HG02763 (cell line): ENCODE measurements around the gene CBX3.
"Not testable (repeated sequence)": the region's sequence is repeated elsewhere in the genome, so short reads cannot be mapped to it uniquely, and the experiment has no call there.

Experiments
- ATAC-seq: cut with Tn5 transposase; IDR thresholded peaks from one replicate; pipeline ENCODE4 v1.9.1; 2021; ENCODE audit warnings: mild to moderate bottlenecking, moderate library complexity; ENCODE audit not compliant: unreplicated experiment

Gene CBX3

GRCh38 chr7:26169271-26169670 is 32.3 kb upstream of the CBX3 start:
- no peak for ATAC-seq

DNA sequence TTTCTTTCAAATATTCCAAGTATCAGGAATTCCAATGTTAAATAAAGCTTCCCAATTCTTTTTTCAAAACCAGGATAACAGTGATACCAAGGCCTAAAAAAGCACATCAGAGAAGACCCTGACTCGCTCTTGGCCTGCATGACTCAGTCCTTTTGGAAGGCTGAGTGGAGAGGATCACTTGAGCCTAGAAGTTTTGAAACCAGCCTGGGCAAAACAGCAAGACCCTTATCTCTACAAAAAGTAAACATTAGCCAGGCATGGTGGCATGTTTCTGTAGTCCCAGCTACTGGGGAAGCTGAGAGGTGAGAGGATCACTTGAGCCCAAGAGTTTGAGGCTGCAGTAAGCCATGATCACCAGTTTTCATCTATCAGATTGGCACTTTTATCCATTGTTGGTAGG is 30.9 kb upstream of the CBX3 start:
- no peak for ATAC-seq

DNA sequence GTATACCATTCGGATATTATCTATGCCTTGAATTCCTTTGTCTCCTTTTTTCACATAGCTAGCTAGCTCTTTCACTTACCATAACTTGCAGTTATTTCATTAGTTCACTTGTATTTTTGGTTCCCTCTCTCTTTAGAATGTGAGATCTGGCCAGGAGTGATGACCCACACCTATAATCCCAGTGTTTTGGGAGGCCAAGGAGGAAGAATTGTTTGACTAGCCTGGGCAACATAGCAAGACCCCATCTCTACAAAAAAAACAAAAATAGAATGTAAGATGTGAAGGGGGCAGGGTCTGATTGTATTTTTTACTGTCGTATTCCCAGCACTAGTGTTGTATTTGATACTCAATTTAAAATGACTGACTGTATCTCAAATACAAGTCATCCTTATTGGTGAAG is 29.9 kb upstream of the CBX3 start:
- no peak for ATAC-seq

GRCh38 chr7:26172048-26172447 is 29.5 kb upstream of the CBX3 start:
- ATAC-seq, result no peak

DNA sequence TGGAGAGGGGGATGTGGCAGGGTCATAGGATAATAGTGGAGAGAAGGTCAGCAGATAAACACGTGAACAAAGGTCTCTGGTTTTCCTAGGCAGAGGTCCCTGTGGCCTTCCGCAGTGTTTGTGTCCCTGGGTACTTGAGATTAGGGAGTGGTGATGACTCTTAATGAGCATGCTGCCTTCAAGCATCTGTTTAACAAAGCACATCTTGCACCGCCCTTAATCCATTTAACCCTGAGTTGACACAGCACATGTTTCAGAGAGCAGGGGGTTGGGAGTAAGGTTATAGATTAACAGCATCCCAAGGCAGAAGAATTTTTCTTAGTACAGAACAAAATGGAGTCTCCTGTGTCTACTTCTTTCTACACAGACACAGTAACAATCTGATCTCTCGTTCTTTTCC is 25.6 kb upstream of the CBX3 start:
- ATAC-seq, result not testable (repeated sequence)

- ATAC-seq, result not testable (repeated sequence)
Measured at GRCh38 chr7:26176696-26177095, 24.8 kb upstream of the CBX3 start.

- ATAC-seq, result not testable (repeated sequence)
Measured at GRCh38 chr7:26177269-26177668, 24.3 kb upstream of the CBX3 start.

DNA sequence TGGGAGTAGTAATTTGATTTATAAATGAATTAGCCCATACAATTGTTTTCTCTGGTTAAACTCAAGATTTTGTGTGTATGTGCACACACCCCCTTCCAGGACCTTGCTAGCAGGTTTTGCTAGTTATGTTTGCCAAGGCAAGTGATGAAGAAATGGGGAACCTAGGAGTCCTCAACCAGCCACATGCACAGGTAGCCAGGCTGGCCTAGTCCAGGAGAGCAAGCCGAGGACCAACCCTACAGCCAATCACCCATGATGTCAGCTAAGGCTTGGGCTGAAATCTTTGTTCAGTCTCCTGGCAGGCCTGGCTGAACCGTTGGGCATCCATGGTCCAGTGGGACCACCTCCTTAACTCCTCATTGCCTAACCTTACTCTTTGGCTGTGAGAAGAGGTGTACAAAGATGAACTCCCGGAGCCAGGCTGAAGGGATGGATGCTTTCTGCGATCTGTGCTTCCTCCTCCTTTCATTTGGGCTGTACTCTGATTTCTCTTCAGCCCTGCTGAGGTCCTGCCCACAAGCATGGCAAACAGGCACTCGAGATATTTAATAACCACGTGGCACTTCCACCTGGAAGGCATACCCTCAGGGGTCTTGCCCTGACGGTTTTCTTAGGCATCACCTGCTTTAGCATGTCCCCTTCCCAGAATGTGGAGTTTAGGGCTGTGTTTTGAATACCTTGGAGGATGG is 23.1 kb upstream of the CBX3 start:
- ATAC-seq, result no peak

- no peak for ATAC-seq
Measured at GRCh38 chr7:26179422-26179821, 22.1 kb upstream of the CBX3 start.

- ATAC-seq, result no peak
Measured at GRCh38 chr7:26179826-26180497, 21.6 kb upstream of the CBX3 start.

DNA sequence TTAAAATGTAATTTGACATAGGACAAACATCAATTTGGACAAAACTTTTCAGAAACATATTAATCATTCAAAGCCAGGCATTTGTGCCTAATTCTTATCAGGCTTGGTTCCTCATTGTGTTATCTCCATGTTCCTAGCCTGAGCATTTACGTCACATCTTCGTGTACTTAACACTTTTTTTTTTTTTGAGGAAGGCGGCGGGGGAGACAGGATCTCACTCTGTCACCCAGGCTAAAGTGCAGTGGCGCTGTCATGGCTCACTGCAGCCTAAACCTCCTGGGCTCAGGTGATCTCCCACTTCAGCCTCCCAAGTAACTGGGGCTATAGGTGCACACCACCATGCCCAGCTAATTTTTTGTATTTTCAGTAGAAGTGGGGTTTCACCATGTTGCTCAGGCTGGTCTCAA is 20.8 kb upstream of the CBX3 start:
- ATAC-seq, result no peak

DNA sequence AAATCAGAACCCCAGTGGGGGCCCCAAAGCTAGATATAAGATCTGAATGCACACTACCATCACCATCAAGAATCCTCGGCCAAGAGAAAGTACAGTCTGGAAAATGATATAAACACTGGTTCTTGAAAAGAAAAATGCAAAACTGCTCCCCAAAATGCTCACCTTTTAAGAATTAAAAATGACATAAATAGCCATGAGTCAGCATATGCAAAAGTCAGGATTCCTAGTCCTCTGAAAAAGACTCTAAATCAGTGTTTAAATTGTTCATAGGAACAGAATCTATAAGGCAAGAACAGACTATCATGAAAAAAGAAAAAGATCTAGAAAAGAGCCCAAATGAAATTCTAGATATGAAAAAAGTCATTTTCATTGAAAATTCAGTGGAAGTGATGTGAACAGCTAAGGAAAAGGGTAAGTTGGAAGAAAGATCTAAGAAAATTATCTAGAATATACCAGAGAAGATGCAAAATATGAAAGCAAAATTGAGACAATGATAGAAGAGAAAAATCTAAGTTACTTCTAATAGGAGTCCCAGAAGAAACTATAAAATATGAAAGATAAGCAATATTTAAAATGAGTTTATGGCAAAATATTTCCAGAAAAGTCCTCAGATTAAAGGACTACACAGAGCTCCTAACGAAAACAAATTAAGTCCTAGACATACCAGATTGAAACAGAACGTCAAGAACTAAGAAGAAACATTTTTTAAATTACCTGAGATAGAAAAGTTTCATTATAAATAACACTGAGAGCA is 19.9 kb upstream of the CBX3 start:
- no peak for ATAC-seq

DNA sequence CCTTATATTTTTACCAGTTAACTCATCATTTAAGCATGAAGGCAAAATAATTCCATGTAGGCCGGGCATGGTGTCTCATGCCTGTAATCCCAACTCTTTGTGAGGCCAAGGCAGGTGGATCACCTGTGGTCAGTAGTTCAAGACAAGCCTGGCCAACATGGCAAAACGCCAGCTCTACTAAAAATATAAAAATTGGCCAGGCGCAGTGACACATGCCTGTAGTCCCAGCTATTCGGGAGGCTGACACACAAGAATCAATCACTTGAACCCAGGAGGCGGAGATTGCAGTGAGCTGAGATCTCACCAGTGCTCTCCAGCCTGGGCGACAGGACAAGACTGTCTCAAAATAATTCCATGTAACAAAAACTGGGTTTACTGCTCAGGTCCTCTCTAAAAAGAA is 19.3 kb upstream of the CBX3 start:
- no peak for ATAC-seq

- ATAC-seq, result no peak
Measured at GRCh38 chr7:26182706-26183105, 18.8 kb upstream of the CBX3 start.

- no peak for ATAC-seq
Measured at GRCh38 chr7:26183545-26184280, 17.8 kb upstream of the CBX3 start.

GRCh38 chr7:26184281-26185101 is 17.1 kb upstream of the CBX3 start:
- ATAC-seq, result not testable (repeated sequence)

GRCh38 chr7:26185131-26185843 is 16.3 kb upstream of the CBX3 start:
- ATAC-seq, result no peak

- ATAC-seq, result no peak
Measured at GRCh38 chr7:26185844-26186180, 15.7 kb upstream of the CBX3 start.

DNA sequence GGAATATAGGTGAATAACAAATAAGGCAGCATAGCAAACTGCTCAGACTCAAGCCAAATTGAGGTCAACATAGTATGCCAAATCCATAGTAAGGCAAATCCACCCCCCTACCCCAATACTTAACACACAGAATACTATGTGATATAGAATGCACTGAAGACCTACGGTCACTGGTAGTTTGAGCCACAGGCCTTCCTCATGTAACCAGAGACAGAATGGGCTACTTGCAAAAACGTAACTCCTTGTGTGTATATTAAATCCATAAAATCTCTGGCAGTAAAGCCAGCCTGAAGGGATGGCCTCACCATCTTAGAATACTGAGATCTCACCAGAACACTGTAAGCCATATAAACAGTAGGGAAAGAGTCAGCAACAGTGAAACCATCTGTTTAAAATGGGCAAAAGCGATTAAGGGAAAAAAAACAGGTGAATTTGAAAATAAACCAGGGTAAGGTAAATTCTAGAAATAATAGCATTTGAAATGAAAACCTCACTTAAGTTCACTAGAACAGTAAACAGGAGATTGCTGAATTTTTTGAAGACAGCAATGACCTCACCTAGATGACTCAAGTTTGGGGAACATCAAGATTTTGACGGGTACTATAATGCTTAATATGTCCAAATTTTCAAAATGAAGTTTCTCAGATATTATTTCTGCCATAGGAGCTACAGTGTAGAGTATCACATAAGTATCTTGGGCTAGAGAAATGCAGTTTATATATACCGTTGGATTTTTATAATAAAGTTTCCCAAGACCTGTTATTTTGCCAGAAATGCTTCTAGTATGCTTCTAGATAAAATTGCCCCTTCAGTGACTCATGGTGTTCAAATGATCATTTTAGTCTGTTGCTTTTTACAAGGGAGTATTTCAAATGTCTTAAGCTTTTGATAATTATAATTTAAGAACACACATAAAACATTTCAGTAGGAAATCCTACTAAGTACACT is 14.9 kb upstream of the CBX3 start:
- ATAC-seq, result no peak
